ENCODE data around the gene MYBBP1A. TPM values are rescaled to one million over a fixed set of nuclear protein-coding genes. Genes with fewer than 3 reads are reported as not detected.

MYBBP1A gene
- total RNA-seq, 1 donor from 2014 or later: 108 TPM

GRCh38 chr17:4542003-4542725 is 13.0 kb downstream of the MYBBP1A start:
- H3K4me3 Mint-ChIP-seq: no peak overlapping the region
- ChIA-PET POLR2A (no interaction called here), CTCF (interaction anchor here (1.2 kb wide), 1 partner anchor 121 kb away, joined by 3 read pairs; no protein-coding TSS in a partner anchor)
- TF ChIP-seq CTCF (IDR thresholded peaks at IDR 0.05): no peak
- intact Hi-C loops (cut with micrococcal nuclease): no loop called here
- H3K4me1 Mint-ChIP-seq: peaks cover under 1% of the 10 kb centered on the region
- no peaks in the 10 kb centered on the region for H3K9me3 Mint-ChIP-seq
- no peaks in the 10 kb centered on the region for H3K27me3 Mint-ChIP-seq
- DNase-seq (no peak), ATAC-seq (ENCODE audit: low read depth) (no peak)
- peaks cover 69% of the 10 kb centered on the region for H3K36me3 Mint-ChIP-seq (ENCODE audit: low read depth)
- H3K27ac Mint-ChIP-seq: no peak overlapping the region

- intact Hi-C loops (cut with micrococcal nuclease): no loop called here
- POLR2A ChIA-PET: no interaction called here
These were observed 13.7 kb downstream of the MYBBP1A start for GRCh38 chr17:4541328-4542002.

GRCh38 chr17:4540687-4541327 is 14.4 kb downstream of the MYBBP1A start:
- TF ChIP-seq CTCF (IDR thresholded peaks at IDR 0.05): no peak
- intact Hi-C loops (cut with micrococcal nuclease): no loop called here
- Mint-ChIP-seq H3K9me3 (no peaks in the 10 kb centered on the region), H3K27ac (no peak overlapping the region), H3K27me3 (no peaks in the 10 kb centered on the region), H3K36me3 (ENCODE audit: low read depth) (peaks cover 57% of the 10 kb centered on the region), H3K4me1 (peaks cover 1% of the 10 kb centered on the region), H3K4me3 (no peak overlapping the region)
- CTCF ChIA-PET: interaction anchor here (1.2 kb wide), 1 partner anchor 120 kb away, joined by 3 read pairs; no protein-coding TSS in a partner anchor
- ATAC-seq (ENCODE audit: low read depth) (no peak), DNase-seq (no peak)
- POLR2A ChIA-PET: no interaction called here

More at GRCh38 chr17:4541328-4542002, 13.7 kb downstream of the MYBBP1A start:
- Mint-ChIP-seq H3K4me1 (peaks cover 1% of the 10 kb centered on the region), H3K27ac (no peak overlapping the region), H3K27me3 (no peaks in the 10 kb centered on the region), H3K36me3 (ENCODE audit: low read depth) (peaks cover 62% of the 10 kb centered on the region), H3K4me3 (no peak overlapping the region), H3K9me3 (no peaks in the 10 kb centered on the region)
- no peak for TF ChIP-seq CTCF (IDR thresholded peaks at IDR 0.05)
- CTCF ChIA-PET: interaction anchor here (1.2 kb wide), 1 partner anchor 121 kb away, joined by 3 read pairs; no protein-coding TSS in a partner anchor
- no peak for DNase-seq
- ATAC-seq (ENCODE audit: low read depth): no peak

GRCh38 chr17:4540224-4540651 is 14.9 kb downstream of the MYBBP1A start:
- H3K36me3 Mint-ChIP-seq (ENCODE audit: low read depth): peaks cover 53% of the 10 kb centered on the region
- TF ChIP-seq CTCF (IDR thresholded peaks at IDR 0.05): no peak
- H3K27ac Mint-ChIP-seq: no peak overlapping the region
- ATAC-seq (ENCODE audit: low read depth): no peak
- ChIA-PET CTCF (no interaction called here), POLR2A (no interaction called here)
- intact Hi-C loops (cut with micrococcal nuclease): no loop called here
- no peak overlapping the region for H3K4me3 Mint-ChIP-seq
- H3K4me1 Mint-ChIP-seq: peaks cover 1% of the 10 kb centered on the region
- no peaks in the 10 kb centered on the region for H3K27me3 Mint-ChIP-seq
- H3K9me3 Mint-ChIP-seq: no peaks in the 10 kb centered on the region
- DNase-seq: no peak
